GM12865 (cell line): Measurements from ENCODE around the gene PTK7.

ENCODE experiments used
- DNase-seq: peaks from one replicate; pipeline ENCODE4 v3.0.0; 2010; ENCODE audit warnings: low read depth
- H3K4me3 ChIP-seq: 2 replicates; pipeline ENCODE4 v1.5.1; 2011; ENCODE audit warnings: mild to moderate bottlenecking, low read depth, low read length, control low read depth
- CTCF ChIP-seq: IDR thresholded peaks from 2 replicates; pipeline ENCODE4 v1.5.1; 2011; ENCODE audit warnings: low read length, control low read depth, low read depth, inconsistent platforms; ENCODE audit not compliant: insufficient read depth; ENCODE audit errors: missing control alignments

The PTK7 gene

DNA sequence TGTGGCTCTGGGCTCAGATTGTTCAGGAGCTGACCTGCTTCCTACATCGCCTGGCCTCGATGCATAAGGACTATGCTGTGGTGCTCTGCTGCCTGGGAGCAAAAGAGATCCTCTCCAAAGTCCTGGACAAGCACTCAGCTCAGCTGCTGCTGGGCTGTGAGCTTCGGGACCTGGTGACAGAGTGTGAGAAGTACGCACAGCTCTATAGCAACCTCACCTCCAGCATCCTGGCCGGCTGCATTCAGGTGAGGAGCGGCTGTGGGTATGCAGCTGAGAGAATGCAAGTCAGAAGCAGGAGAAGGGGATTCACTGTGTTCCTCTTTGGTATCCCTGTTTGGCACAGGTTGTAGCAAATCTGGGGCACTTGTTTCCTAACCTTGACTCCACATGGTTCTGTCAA lies 123.8 kb downstream of the PTK7 start:
- H3K4me3 ChIP-seq, result no peak overlapping the region
- DNase-seq, result no peak
- TF ChIP-seq CTCF, result no peak

GRCh38 chr6:43200541-43200940 lies 124.4 kb downstream of the PTK7 start:
- TF ChIP-seq CTCF, result no peak
- no peak for DNase-seq
- no peak overlapping the region for H3K4me3 ChIP-seq

DNA sequence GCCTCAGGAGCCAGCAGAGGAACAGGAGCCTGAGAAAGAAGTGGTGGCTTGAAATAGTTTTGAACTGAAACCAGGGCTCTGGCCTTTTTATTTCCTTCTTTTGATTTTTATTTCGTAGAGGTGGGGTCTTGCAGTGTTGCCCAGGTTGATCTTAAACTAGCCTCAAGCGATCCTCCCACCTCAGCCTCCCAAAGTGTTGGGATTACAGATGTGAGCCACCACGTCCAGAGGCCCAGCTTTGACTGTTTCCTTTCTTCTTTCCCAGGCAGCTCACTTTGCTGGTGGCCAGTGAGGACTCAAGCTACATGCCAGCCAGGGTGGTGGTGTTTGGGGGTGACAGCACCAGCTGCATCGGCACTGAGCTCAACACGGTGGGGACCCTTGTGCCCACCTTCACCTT lies 126.3 kb downstream of the PTK7 start:
- H3K4me3 ChIP-seq, result no peak overlapping the region
- DNase-seq, result no peak
- TF ChIP-seq CTCF, result no peak

GRCh38 chr6:43203029-43203717 lies 127.1 kb downstream of the PTK7 start:
- H3K4me3 ChIP-seq, result no peak overlapping the region
- DNase-seq, result no peak
- TF ChIP-seq CTCF, result no peak

GRCh38 chr6:43203718-43204095 lies 127.6 kb downstream of the PTK7 start:
- H3K4me3 ChIP-seq, result no peak overlapping the region
- DNase-seq, result no peak
- no peak for TF ChIP-seq CTCF

- no peak for DNase-seq
- H3K4me3 ChIP-seq, result no peak overlapping the region
- TF ChIP-seq CTCF, result no peak
These were observed 128.4 kb downstream of the PTK7 start for GRCh38 chr6:43204271-43205105.
